PC-3 (cell line): ENCODE measurements around the gene MB. TPM values are rescaled to one million over a fixed set of nuclear protein-coding genes. Genes with fewer than 3 reads are reported as not detected.

Experiments used
- ATAC-seq: fragments of 200-7000 bp; cut with Tn5 transposase; 2 replicates; pipeline ENCODE4 v1.9.1; 2020; ENCODE audit warnings: mild to moderate bottlenecking, moderate library complexity
- BruUV-seq: library from RNA; stranded (reverse); fragments of 400-500 nt; replicated peaks from 2 replicates; lab custom pipeline; 2021; lab: Mats Ljungman, UMichigan
- CTCF ChIA-PET: fragments of 300-600 bp; sonication (Branson Sonifier 250); formaldehyde crosslinking; loops from one replicate; lab custom pipeline; 2022; ENCODE audit warnings: antibody characterized with exemption; lab: Charles Lee
- POLR2A ChIA-PET: fragments of 300-600 bp; sonication (Branson Sonifier 250); formaldehyde crosslinking; loops from one replicate; lab custom pipeline; 2022; ENCODE audit warnings: antibody characterized with exemption; ENCODE audit not compliant: unreplicated experiment; lab: Charles Lee
- DNase-seq: peaks from one replicate; pipeline ENCODE4 v3.0.0-alpha.2; 2015
- H2AFZ ChIP-seq: fragments of 300-600 bp; sonication (generic); 2 replicates; pipeline ENCODE4 v1.6.0; 2016; ENCODE audit warnings: antibody characterized with exemption, low read length
- H3F3A ChIP-seq: fragments of 300-600 bp; sonication (generic); one replicate; pipeline ENCODE4 v1.6.0; 2017; ENCODE audit warnings: antibody characterized with exemption, low read length, control low read depth, mild to moderate bottlenecking; ENCODE audit not compliant: unreplicated experiment
- H3K27ac ChIP-seq: fragments of 300-600 bp; sonication (generic); 2 replicates; pipeline ENCODE4 v1.5.1; 2016; ENCODE audit warnings: mild to moderate bottlenecking, low read length
- H3K27me3 ChIP-seq: fragments of 300-600 bp; sonication (generic); 2 replicates; pipeline ENCODE4 v1.6.1; 2016; ENCODE audit warnings: low read length, mixed read lengths
- H3K36me3 ChIP-seq: fragments of 300-600 bp; sonication (generic); 2 replicates; pipeline ENCODE4 v1.6.1; 2016; ENCODE audit warnings: low read depth, mixed run types, low read length, mixed read lengths
- H3K4me1 ChIP-seq: fragments of 300-600 bp; sonication (generic); 2 replicates; pipeline ENCODE4 v1.5.1; 2016; ENCODE audit warnings: low read length; ENCODE audit not compliant: insufficient read depth
- H3K4me2 ChIP-seq: fragments of 300-600 bp; sonication (generic); 2 replicates; pipeline ENCODE4 v1.6.0; 2016; ENCODE audit warnings: low read length
- H3K4me3 ChIP-seq: fragments of 300-600 bp; sonication (generic); 2 replicates; pipeline ENCODE4 v1.5.1; 2016; ENCODE audit warnings: mild to moderate bottlenecking, low read length, mixed read lengths
- H3K79me2 ChIP-seq: fragments of 300-600 bp; sonication (generic); 2 replicates; pipeline ENCODE4 v1.6.1; 2017; ENCODE audit warnings: low read length, mixed read lengths
- H3K9ac ChIP-seq: fragments of 300-600 bp; sonication (generic); 2 replicates; pipeline ENCODE4 v1.6.0; 2016; ENCODE audit warnings: mild to moderate bottlenecking, low read length
- H3K9me2 ChIP-seq: fragments of 300-600 bp; sonication (generic); replicated peaks from 2 replicates; pipeline ENCODE4 v1.6.1; 2016; ENCODE audit warnings: mixed run types, low read length, mixed read lengths
- H3K9me3 ChIP-seq: fragments of 300-600 bp; sonication (generic); 2 replicates; pipeline ENCODE4 v1.6.1; 2016; ENCODE audit warnings: low read length, mixed read lengths
- H4K20me1 ChIP-seq: fragments of 300-600 bp; sonication (generic); 2 replicates; pipeline ENCODE4 v1.6.1; 2016; ENCODE audit warnings: low read length, mixed read lengths
- EZH2 ChIP-seq: fragments of 300-600 bp; sonication (generic); IDR thresholded peaks from one replicate; pipeline ENCODE4 v1.6.1; 2017; ENCODE audit warnings: antibody characterized with exemption, mild to moderate bottlenecking, low read length; ENCODE audit not compliant: unreplicated experiment
- EZH2phosphoT487 ChIP-seq: fragments of 300-600 bp; sonication (generic); IDR thresholded peaks from 2 replicates; pipeline ENCODE4 v1.6.1; 2018; ENCODE audit warnings: mild to moderate bottlenecking, antibody characterized with exemption, low read length, borderline replicate concordance
- intact Hi-C: fragments of 100-400 bp; cut with micrococcal nuclease; formaldehyde crosslinking; loops from 2 replicates; pipeline ENCODE4 v1.9.0; 2023
- total RNA-seq: library from RNA; depleted of rRNA; stranded (reverse); fragments of >200 nt; gene quantifications from 2 replicates; pipeline ENCODE4 v1.2.3, GENCODE V29; 2014
- TF ChIP-seq, protein P1 (sequence below): fragments of 300-600 bp; sonication (generic); conservative IDR thresholded peaks from 2 replicates; pipeline ENCODE4 v1.5.1; 2017; ENCODE audit warnings: antibody characterized with exemption, low read depth, mild to moderate bottlenecking, low read length

MB gene
- total RNA-seq, 1 experiment from 2014 or later = 14.6 TPM

DNA sequence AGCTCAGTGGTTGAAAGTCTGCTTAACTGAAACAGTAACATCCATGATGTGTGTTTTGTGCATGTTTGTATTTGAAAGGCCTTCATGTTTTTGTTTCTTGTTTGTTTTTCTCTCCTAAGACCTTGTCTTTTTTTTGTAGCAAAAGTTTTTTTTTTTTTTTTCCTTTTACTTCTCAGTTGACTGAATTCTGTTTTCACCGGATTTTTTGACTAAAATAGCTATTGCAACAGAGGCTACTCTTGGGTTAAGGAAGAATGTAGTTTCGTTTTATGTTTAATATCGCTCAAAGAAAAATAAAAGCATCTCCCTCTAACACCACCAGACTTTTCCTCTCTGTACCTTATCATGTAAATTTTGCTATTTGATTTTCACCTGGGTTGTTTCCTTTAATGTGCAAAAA lies 46.2 kb upstream of the MB start:
- H3K4me1 ChIP-seq = peaks cover 6% of the 10 kb centered on the region
- H3F3A ChIP-seq = no peaks in the 10 kb centered on the region
- no peaks in the 10 kb centered on the region for H4K20me1 ChIP-seq
- no peak overlapping the region for H2AFZ ChIP-seq
- no peaks in the 10 kb centered on the region for H3K9me2 ChIP-seq
- no peak overlapping the region for H3K9ac ChIP-seq
- ChIA-PET CTCF (no interaction called here), POLR2A (no interaction called here)
- no peak for DNase-seq
- no peak overlapping the region for H3K27ac ChIP-seq
- TF ChIP-seq EZH2 = no peak
- TF ChIP-seq, protein P1, sequence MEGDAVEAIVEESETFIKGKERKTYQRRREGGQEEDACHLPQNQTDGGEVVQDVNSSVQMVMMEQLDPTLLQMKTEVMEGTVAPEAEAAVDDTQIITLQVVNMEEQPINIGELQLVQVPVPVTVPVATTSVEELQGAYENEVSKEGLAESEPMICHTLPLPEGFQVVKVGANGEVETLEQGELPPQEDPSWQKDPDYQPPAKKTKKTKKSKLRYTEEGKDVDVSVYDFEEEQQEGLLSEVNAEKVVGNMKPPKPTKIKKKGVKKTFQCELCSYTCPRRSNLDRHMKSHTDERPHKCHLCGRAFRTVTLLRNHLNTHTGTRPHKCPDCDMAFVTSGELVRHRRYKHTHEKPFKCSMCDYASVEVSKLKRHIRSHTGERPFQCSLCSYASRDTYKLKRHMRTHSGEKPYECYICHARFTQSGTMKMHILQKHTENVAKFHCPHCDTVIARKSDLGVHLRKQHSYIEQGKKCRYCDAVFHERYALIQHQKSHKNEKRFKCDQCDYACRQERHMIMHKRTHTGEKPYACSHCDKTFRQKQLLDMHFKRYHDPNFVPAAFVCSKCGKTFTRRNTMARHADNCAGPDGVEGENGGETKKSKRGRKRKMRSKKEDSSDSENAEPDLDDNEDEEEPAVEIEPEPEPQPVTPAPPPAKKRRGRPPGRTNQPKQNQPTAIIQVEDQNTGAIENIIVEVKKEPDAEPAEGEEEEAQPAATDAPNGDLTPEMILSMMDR = no peak
- no peak for ATAC-seq
- BruUV-seq = no TSS peak
- no peak overlapping the region for H3K4me3 ChIP-seq
- H3K79me2 ChIP-seq = no peaks in the 10 kb centered on the region
- H3K27me3 ChIP-seq = no peaks in the 10 kb centered on the region
- intact Hi-C loops = no loop called here
- peaks cover 10% of the 10 kb centered on the region for H3K36me3 ChIP-seq
- peaks cover 6% of the 10 kb centered on the region; the same call in 1 of the 2 replicates for H3K9me3 ChIP-seq
- H3K4me2 ChIP-seq = no peak overlapping the region

DNA sequence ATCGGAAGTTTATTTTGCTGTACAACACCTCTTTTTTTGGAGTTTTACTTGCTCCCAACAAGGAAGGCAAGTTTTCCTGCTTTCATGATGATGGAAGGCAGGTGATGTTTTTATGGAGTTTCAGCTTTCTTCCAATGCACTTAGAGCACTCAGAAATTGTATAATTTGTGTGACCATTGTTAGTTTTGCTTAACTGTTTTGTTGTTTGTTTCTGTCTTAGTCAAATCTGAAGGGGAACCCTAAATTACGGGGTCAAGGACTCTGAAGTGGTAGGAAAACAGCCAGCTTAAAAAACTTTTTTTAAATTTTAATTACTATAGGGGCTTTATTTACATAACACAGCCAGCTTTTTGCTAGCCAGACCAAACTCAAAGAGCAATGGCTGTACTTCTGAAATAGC lies 45.8 kb upstream of the MB start:
- no peaks in the 10 kb centered on the region for H3K9me2 ChIP-seq
- no peaks in the 10 kb centered on the region for H4K20me1 ChIP-seq
- H3K4me2 ChIP-seq = no peak overlapping the region
- H3K4me3 ChIP-seq = no peak overlapping the region
- peaks cover 10% of the 10 kb centered on the region for H3K36me3 ChIP-seq
- no TSS peak for BruUV-seq
- H2AFZ ChIP-seq = no peak overlapping the region
- intact Hi-C loops = no loop called here
- H3K9ac ChIP-seq = no peak overlapping the region
- DNase-seq (no peak), ATAC-seq (no peak)
- POLR2A ChIA-PET = no interaction called here
- no peaks in the 10 kb centered on the region for H3F3A ChIP-seq
- peaks cover 6% of the 10 kb centered on the region for H3K4me1 ChIP-seq
- peaks cover 6% of the 10 kb centered on the region; the same call in 1 of the 2 replicates for H3K9me3 ChIP-seq
- no peak overlapping the region for H3K27ac ChIP-seq
- TF ChIP-seq EZH2 (no peak), EZH2phosphoT487 (no peak)
- TF ChIP-seq, protein P1 = no peak
- CTCF ChIA-PET = no interaction called here
- no peaks in the 10 kb centered on the region for H3K27me3 ChIP-seq
- no peaks in the 10 kb centered on the region for H3K79me2 ChIP-seq

DNA sequence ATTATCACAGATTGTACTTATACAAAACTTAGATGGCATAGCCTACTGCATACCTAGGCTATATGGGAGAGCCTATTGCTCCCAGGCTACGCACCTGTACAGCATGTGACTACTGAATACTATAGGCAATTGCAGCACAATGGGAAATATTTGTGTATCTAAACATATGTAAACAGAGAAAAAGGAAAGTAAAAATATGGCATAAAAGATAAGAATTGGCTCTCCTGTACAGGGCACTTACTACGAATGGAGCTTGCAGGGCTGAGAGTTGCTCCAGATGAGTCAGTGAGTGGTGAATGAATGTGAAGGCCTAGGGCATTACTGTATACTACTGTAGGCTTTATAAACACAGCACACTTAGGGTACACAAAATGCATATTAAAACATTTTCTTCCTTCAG lies 44.3 kb upstream of the MB start:
- peaks cover 6% of the 10 kb centered on the region; the same call in 1 of the 2 replicates for H3K9me3 ChIP-seq
- H2AFZ ChIP-seq = no peak overlapping the region
- no peaks in the 10 kb centered on the region for H3F3A ChIP-seq
- no peak overlapping the region for H3K4me3 ChIP-seq
- CTCF ChIA-PET = no interaction called here
- BruUV-seq = no TSS peak
- intact Hi-C loops = no loop called here
- peaks cover 6% of the 10 kb centered on the region for H3K4me1 ChIP-seq
- H3K79me2 ChIP-seq = no peaks in the 10 kb centered on the region
- peaks cover 10% of the 10 kb centered on the region for H3K36me3 ChIP-seq
- no peak overlapping the region for H3K9ac ChIP-seq
- H3K9me2 ChIP-seq = no peaks in the 10 kb centered on the region
- no peak overlapping the region for H3K27ac ChIP-seq
- no peak overlapping the region for H3K4me2 ChIP-seq
- DNase-seq (no peak), ATAC-seq (no peak)
- H4K20me1 ChIP-seq = no peaks in the 10 kb centered on the region
- TF ChIP-seq, protein P1 = no peak
- TF ChIP-seq EZH2phosphoT487 (no peak), EZH2 (no peak)
- POLR2A ChIA-PET = no interaction called here
- no peaks in the 10 kb centered on the region for H3K27me3 ChIP-seq
